ENCODE results near the gene NKIRAS1.

Gene NKIRAS1

DNA sequence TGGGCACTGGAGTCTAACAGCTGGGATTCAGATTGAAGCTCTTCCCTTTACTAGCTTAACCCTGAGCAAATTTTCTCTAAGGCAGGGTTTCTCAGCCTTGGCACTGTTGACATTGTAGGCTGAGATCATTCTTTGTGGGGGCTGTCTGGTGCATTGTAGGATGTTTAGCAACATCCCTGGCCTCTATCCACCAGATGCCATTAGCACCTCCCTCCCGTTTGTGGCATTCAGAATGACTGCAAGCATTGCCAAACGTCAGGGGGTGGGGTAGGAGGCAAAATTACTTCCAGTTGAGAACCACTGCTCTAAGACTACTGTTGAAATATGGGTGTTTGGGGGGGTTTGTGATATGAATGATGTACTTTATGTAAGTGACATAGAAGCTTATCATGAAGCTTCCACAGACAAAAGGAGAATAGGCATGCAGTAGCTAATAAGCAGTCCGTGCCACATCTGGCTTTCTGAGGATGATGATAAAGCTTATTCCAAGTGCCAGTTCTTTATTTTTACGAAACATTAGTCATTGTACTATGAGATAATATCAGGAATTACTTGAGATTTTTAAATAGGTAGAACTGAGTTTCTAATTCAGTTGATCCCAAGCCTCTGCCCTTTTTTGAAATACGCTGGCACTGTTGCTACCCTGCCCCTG lies 39.3 kb downstream of the NKIRAS1 start:
- no peaks in the 10 kb centered on the region for H3K9me3 ChIP-seq (ENCODE audit: control insufficient read depth, low read length)
- H2BK15ac ChIP-seq (ENCODE audit: low read depth, poor library complexity, severe bottlenecking) = no peak overlapping the region
- H4K8ac ChIP-seq (ENCODE audit: low read length) = no peak overlapping the region
- H2BK120ac ChIP-seq (ENCODE audit: low read depth, low read length) = no peak overlapping the region
- H3K36me3 ChIP-seq (ENCODE audit: control insufficient read depth in 1 of 2, insufficient read depth in 2 of 2, low read depth in 1 of 2, low read length in 2 of 2) = peaks cover 10 to 11% of the 10 kb centered on the region in 2 experiments
- H2BK12ac ChIP-seq (ENCODE audit: low read length in 2 of 2) = no peak overlapping the region
- H4K91ac ChIP-seq (ENCODE audit: low read length) = no peak overlapping the region
- peaks cover 4% of the 10 kb centered on the region for H3K4me1 ChIP-seq (ENCODE audit: control insufficient read depth, insufficient read depth, low read depth, low read length)
- no peak overlapping the region for H2BK5ac ChIP-seq (ENCODE audit: low read depth, low read length, poor library complexity, severe bottlenecking)
- DNase-seq = peak; percentile 82
- H3K27me3 ChIP-seq (ENCODE audit: control insufficient read depth in 1 of 2, insufficient read depth in 1 of 2, low read length in 2 of 2) = no peaks in the 10 kb centered on the region
- H3K27ac ChIP-seq (ENCODE audit: low read length, poor library complexity, severe bottlenecking) = no peak overlapping the region
- no peak overlapping the region for H3K4ac ChIP-seq (ENCODE audit: low read depth in 1 of 2, low read length in 2 of 2)
- H3K23ac ChIP-seq (ENCODE audit: low read length in 2 of 2) = no peak overlapping the region
- peak overlapping the region; percentile 51 for H3K9ac ChIP-seq (ENCODE audit: low read length)
- H2AK5ac ChIP-seq (ENCODE audit: low read length, severe bottlenecking) = no peak overlapping the region
- H3K18ac ChIP-seq (ENCODE audit: low read depth in 1 of 2, low read length in 2 of 2) = no peak overlapping the region
- 50% methylated on average over 5 of the region's 5 CpGs for WGBS
- H2AFZ ChIP-seq (ENCODE audit: low read depth, low read length) = no peak overlapping the region
- H3K4me3 ChIP-seq (ENCODE audit: insufficient read depth in 1 of 2, low read depth in 1 of 2, low read length in 2 of 2) = peak overlapping the region in 1 of 2 experiments; percentile 48
- H3K14ac ChIP-seq (ENCODE audit: low read length in 2 of 2) = no peak overlapping the region
- H3K79me1 ChIP-seq (replicated peaks; ENCODE audit: low read length, poor library complexity, severe bottlenecking) = peaks cover 30% of the 10 kb centered on the region
- H3K4me2 ChIP-seq (ENCODE audit: low read length, poor library complexity, severe bottlenecking) = no peak overlapping the region

DNA sequence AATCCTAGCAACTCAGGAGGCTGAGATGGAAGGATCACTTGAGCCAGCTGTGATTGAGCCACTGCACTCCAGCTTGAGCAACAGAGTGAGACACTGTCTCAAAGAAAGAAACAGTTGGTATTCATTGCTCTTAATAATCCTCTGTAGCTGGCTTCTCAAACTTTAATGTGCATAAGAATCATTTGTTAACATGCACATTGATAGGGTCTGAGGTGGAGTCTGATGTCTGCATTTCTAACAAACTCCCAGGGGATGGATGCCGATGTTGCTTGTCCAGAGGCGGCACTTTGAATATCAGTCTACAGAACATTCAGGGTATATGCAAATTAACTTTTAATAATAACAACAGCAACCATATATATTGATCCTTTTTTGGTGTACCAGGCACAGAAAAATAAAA lies 39.9 kb downstream of the NKIRAS1 start:
- no peak overlapping the region for H3K23ac ChIP-seq (ENCODE audit: low read length in 2 of 2)
- no peak overlapping the region for H2AFZ ChIP-seq (ENCODE audit: low read depth, low read length)
- H2BK15ac ChIP-seq (ENCODE audit: low read depth, poor library complexity, severe bottlenecking) = no peak overlapping the region
- H3K14ac ChIP-seq (ENCODE audit: low read length in 2 of 2) = no peak overlapping the region
- no peak overlapping the region for H3K18ac ChIP-seq (ENCODE audit: low read depth in 1 of 2, low read length in 2 of 2)
- no peaks in the 10 kb centered on the region for H3K27me3 ChIP-seq (ENCODE audit: control insufficient read depth in 1 of 2, insufficient read depth in 1 of 2, low read length in 2 of 2)
- peaks cover 6% of the 10 kb centered on the region in 2 experiments for H3K36me3 ChIP-seq (ENCODE audit: control insufficient read depth in 1 of 2, insufficient read depth in 2 of 2, low read depth in 1 of 2, low read length in 2 of 2)
- H3K27ac ChIP-seq (ENCODE audit: low read length, poor library complexity, severe bottlenecking) = no peak overlapping the region
- H3K9ac ChIP-seq (ENCODE audit: low read length) = peak overlapping the region; percentile 51
- H2AK5ac ChIP-seq (ENCODE audit: low read length, severe bottlenecking) = no peak overlapping the region
- peaks cover 4% of the 10 kb centered on the region for H3K4me1 ChIP-seq (ENCODE audit: control insufficient read depth, insufficient read depth, low read depth, low read length)
- no peak overlapping the region for H2BK120ac ChIP-seq (ENCODE audit: low read depth, low read length)
- H3K4me2 ChIP-seq (ENCODE audit: low read length, poor library complexity, severe bottlenecking) = no peak overlapping the region
- DNase-seq = no peak
- no peaks in the 10 kb centered on the region for H3K9me3 ChIP-seq (ENCODE audit: control insufficient read depth, low read length)
- no peak overlapping the region for H3K4ac ChIP-seq (ENCODE audit: low read depth in 1 of 2, low read length in 2 of 2)
- no peak overlapping the region for H2BK5ac ChIP-seq (ENCODE audit: low read depth, low read length, poor library complexity, severe bottlenecking)
- H4K8ac ChIP-seq (ENCODE audit: low read length) = no peak overlapping the region
- H4K91ac ChIP-seq (ENCODE audit: low read length) = no peak overlapping the region
- peaks cover 27% of the 10 kb centered on the region for H3K79me1 ChIP-seq (replicated peaks; ENCODE audit: low read length, poor library complexity, severe bottlenecking)
- no peak overlapping the region for H2BK12ac ChIP-seq (ENCODE audit: low read length in 2 of 2)
- 100% methylated on average over 2 of the region's 2 CpGs for WGBS
- peak overlapping the region in 1 of 2 experiments; percentile 48 for H3K4me3 ChIP-seq (ENCODE audit: insufficient read depth in 1 of 2, low read depth in 1 of 2, low read length in 2 of 2)

DNA sequence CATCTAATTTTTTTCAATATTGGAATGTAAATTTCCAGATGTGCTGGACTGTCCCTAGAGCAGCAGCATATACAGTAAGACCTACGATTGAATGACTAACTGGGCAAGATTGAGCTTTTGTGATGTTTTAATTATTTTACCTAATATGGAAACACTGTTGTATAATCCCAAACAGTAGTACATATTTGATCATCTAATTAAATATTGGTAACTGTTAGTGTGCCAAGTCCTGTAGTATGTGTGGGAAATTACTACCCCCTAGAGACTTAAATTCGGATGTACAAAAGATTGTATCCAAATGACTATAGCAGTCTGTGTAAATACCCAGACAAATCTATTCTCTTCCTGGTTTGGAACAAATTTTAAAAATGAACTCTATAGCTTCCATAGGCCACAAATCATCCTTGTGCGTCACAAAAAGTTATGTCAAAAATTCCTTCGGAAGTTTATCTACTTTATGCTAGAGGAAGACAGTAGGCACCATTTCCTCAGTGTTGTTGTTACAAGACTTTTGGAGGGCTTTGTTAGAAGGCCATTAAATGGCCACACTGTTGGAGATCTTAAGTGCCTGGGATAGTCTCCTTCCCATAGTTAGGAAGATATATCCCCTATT lies 41.6 kb downstream of the NKIRAS1 start:
- H3K23ac ChIP-seq (ENCODE audit: low read length in 2 of 2) = no peak overlapping the region
- H3K4me2 ChIP-seq (ENCODE audit: low read length, poor library complexity, severe bottlenecking) = no peak overlapping the region
- H3K79me1 ChIP-seq (replicated peaks; ENCODE audit: low read length, poor library complexity, severe bottlenecking) = peaks cover 23% of the 10 kb centered on the region
- no peak overlapping the region for H3K27ac ChIP-seq (ENCODE audit: low read length, poor library complexity, severe bottlenecking)
- no peaks in the 10 kb centered on the region for H3K9me3 ChIP-seq (ENCODE audit: control insufficient read depth, low read length)
- H3K9ac ChIP-seq (ENCODE audit: low read length) = peak overlapping the region; percentile 44
- H2AFZ ChIP-seq (ENCODE audit: low read depth, low read length) = no peak overlapping the region
- H4K91ac ChIP-seq (ENCODE audit: low read length) = no peak overlapping the region
- H3K4me3 ChIP-seq (ENCODE audit: insufficient read depth in 1 of 2, low read depth in 1 of 2, low read length in 2 of 2) = no peak overlapping the region
- no peak overlapping the region for H2AK5ac ChIP-seq (ENCODE audit: low read length, severe bottlenecking)
- H3K36me3 ChIP-seq (ENCODE audit: control insufficient read depth in 1 of 2, insufficient read depth in 2 of 2, low read depth in 1 of 2, low read length in 2 of 2) = peaks cover 0 to 3% of the 10 kb centered on the region in 2 experiments
- no peak overlapping the region for H2BK5ac ChIP-seq (ENCODE audit: low read depth, low read length, poor library complexity, severe bottlenecking)
- DNase-seq = no peak
- no peaks in the 10 kb centered on the region for H3K27me3 ChIP-seq (ENCODE audit: control insufficient read depth in 1 of 2, insufficient read depth in 1 of 2, low read length in 2 of 2)
- peaks cover 4% of the 10 kb centered on the region for H3K4me1 ChIP-seq (ENCODE audit: control insufficient read depth, insufficient read depth, low read depth, low read length)
- no peak overlapping the region for H3K18ac ChIP-seq (ENCODE audit: low read depth in 1 of 2, low read length in 2 of 2)
- H2BK120ac ChIP-seq (ENCODE audit: low read depth, low read length) = no peak overlapping the region
- H2BK12ac ChIP-seq (ENCODE audit: low read length in 2 of 2) = no peak overlapping the region
- no peak overlapping the region for H3K4ac ChIP-seq (ENCODE audit: low read depth in 1 of 2, low read length in 2 of 2)
- H4K8ac ChIP-seq (ENCODE audit: low read length) = no peak overlapping the region
- 97% methylated on average over 3 of the region's 4 CpGs for WGBS
- H2BK15ac ChIP-seq (ENCODE audit: low read depth, poor library complexity, severe bottlenecking) = no peak overlapping the region
- H3K14ac ChIP-seq (ENCODE audit: low read length in 2 of 2) = no peak overlapping the region

DNA sequence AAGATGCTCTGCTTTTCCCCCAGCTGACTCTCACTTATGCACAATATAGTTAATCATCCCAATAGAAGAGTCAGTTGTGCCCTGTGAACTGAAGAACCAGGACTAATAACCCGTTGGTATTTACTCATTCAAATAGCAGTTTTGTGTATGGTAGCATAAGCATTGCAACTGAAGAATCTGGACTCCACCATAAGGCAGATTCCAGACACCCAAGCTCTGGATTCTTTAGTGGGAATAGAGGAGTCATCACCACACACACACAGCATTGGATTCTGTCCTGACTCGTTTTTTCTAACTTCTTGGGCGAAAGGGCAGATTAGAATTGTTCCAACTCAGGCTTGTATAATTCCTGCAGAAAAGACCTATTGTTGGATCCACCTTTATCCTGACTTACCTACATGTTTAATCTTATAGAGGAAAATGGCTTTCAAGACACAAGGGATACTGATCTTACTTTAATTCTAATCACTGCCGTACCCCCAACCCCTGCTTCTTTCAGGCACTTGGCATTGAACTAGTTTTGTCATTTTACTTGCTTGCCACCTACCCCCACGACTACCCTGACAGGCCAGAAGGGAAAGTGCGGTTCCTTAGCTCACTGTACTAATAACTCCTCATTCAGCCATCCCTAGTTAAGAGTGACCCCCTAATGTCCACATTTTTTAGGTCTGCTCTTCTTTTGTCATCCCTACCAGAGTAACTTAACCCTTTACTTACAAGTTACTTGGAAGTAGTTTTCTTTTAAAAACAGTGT lies 42.3 kb downstream of the NKIRAS1 start:
- Histone ChIP-seq H4K91ac (ENCODE audit: low read length) (no peak overlapping the region), H3K4me3 (ENCODE audit: insufficient read depth in 1 of 2, low read depth in 1 of 2, low read length in 2 of 2) (peak overlapping the region in 1 of 2 experiments; percentile 48), H2BK12ac (ENCODE audit: low read length in 2 of 2) (peak overlapping the region in 1 of 2 experiments; percentile 77), H3K27me3 (ENCODE audit: control insufficient read depth in 1 of 2, insufficient read depth in 1 of 2, low read length in 2 of 2) (no peaks in the 10 kb centered on the region), H3K27ac (ENCODE audit: low read length, poor library complexity, severe bottlenecking) (no peak overlapping the region), H3K36me3 (ENCODE audit: control insufficient read depth in 1 of 2, insufficient read depth in 2 of 2, low read depth in 1 of 2, low read length in 2 of 2) (peaks cover 0 to 3% of the 10 kb centered on the region in 2 experiments), H3K4ac (ENCODE audit: low read depth in 1 of 2, low read length in 2 of 2) (no peak overlapping the region), H3K23ac (ENCODE audit: low read length in 2 of 2) (no peak overlapping the region), H2AFZ (ENCODE audit: low read depth, low read length) (no peak overlapping the region), H2AK5ac (ENCODE audit: low read length, severe bottlenecking) (no peak overlapping the region), H3K18ac (ENCODE audit: low read depth in 1 of 2, low read length in 2 of 2) (peak overlapping the region in 1 of 2 experiments; percentile 34), H3K9me3 (ENCODE audit: control insufficient read depth, low read length) (no peaks in the 10 kb centered on the region), H3K4me2 (ENCODE audit: low read length, poor library complexity, severe bottlenecking) (no peak overlapping the region), H2BK5ac (ENCODE audit: low read depth, low read length, poor library complexity, severe bottlenecking) (no peak overlapping the region), H3K14ac (ENCODE audit: low read length in 2 of 2) (no peak overlapping the region), H2BK120ac (ENCODE audit: low read depth, low read length) (no peak overlapping the region), H3K79me1 (replicated peaks; ENCODE audit: low read length, poor library complexity, severe bottlenecking) (peaks cover 26% of the 10 kb centered on the region), H4K8ac (ENCODE audit: low read length) (no peak overlapping the region), H2BK15ac (ENCODE audit: low read depth, poor library complexity, severe bottlenecking) (no peak overlapping the region), H3K4me1 (ENCODE audit: control insufficient read depth, insufficient read depth, low read depth, low read length) (peaks cover 4% of the 10 kb centered on the region), H3K9ac (ENCODE audit: low read length) (peak overlapping the region; percentile 44)
- peak; percentile 72 for DNase-seq
- WGBS = 74% methylated on average over 4 of the region's 6 CpGs

All from mesenchymal stem cell (in vitro differentiated cells and primary cell).